A549 (cell line): ENCODE measurements around the gene RFC1. TPM values are rescaled to one million over a fixed set of nuclear protein-coding genes. Genes with fewer than 3 reads are reported as not detected.

Experiments
- polyA plus RNA-seq, 4 experiments: library from polyadenylated mRNA; depleted of rRNA in 3 of 4; stranded (reverse); fragments of >200 nt; fragmentation: RNase III in 1 of 4; extraction: RNeasy Plus Mini Kit Qiagen cat#74134 plus additional on column Dnase treatment in 1 of 4; gene quantifications; 2 replicates in 3 of 4; 3 replicates in 1 of 4; pipeline ENCODE4 v1.2.3, GENCODE V29; 2011 to 2017
- small RNA-seq, 6 experiments: library from RNA; depleted of rRNA; stranded (forward); fragments of <200 nt; gene quantifications; one replicate each; pipeline ENCODE3, GENCODE V24; 2012

Gene RFC1
- polyA plus RNA-seq, 2 of the 4 experiments (the other 2 are of a cell fraction) = 24.5 to 46.5 TPM

Small RNA genes lying within 50 kb of the gene (small RNA-seq; reads per million reads assigned to genes)
- gene MIR5591 (0 reads per million in 6 experiments), gene RNU6-32P (0 to 0.26 (median 0) reads per million in 6 experiments), gene RNU6-887P (0 reads per million in 6 experiments)

Other genes with a start within 250 kb of the RFC1 start
- 29.5 and 30.1 TPM in 2 replicates for gene WDR19, start 183.8 kb downstream of the RFC1 start, polyA plus RNA-seq (2011; rRNA removed)
- gene WDR19, start 183.8 kb downstream of the RFC1 start, polyA plus RNA-seq (2017; fragmentation: RNase III; extraction: RNeasy Plus Mini Kit Qiagen cat#74134 plus additional on column Dnase treatment) = 10.8 to 12.8 TPM (median 12.1 TPM) in 3 replicates
- gene KLB, start 40.6 kb upstream of the RFC1 start, polyA plus RNA-seq (2011; rRNA removed) = 0.87 and 0.97 TPM in 2 replicates
- 0.49 to 0.57 TPM (median 0.51 TPM) in 3 replicates for gene KLB, start 40.6 kb upstream of the RFC1 start, polyA plus RNA-seq (2017; fragmentation: RNase III; extraction: RNeasy Plus Mini Kit Qiagen cat#74134 plus additional on column Dnase treatment)
- gene RPL9, start 92.6 kb upstream of the RFC1 start, polyA plus RNA-seq (2011; rRNA removed) = 897 and 1,263 TPM in 2 replicates
- gene RPL9, start 92.6 kb upstream of the RFC1 start, polyA plus RNA-seq (2017; fragmentation: RNase III; extraction: RNeasy Plus Mini Kit Qiagen cat#74134 plus additional on column Dnase treatment) = 785 to 851 TPM (median 786 TPM) in 3 replicates
- gene LIAS, start 92.7 kb upstream of the RFC1 start, polyA plus RNA-seq (2011; rRNA removed) = 16.0 and 22.3 TPM in 2 replicates
- gene LIAS, start 92.7 kb upstream of the RFC1 start, polyA plus RNA-seq (2017; fragmentation: RNase III; extraction: RNeasy Plus Mini Kit Qiagen cat#74134 plus additional on column Dnase treatment) = 11.3 to 14.5 TPM (median 12.9 TPM) in 3 replicates
- gene UGDH, start 161.1 kb upstream of the RFC1 start, polyA plus RNA-seq (2011; rRNA removed) = 417 and 610 TPM in 2 replicates
- 597 to 691 TPM (median 679 TPM) in 3 replicates for gene UGDH, start 161.1 kb upstream of the RFC1 start, polyA plus RNA-seq (2017; fragmentation: RNase III; extraction: RNeasy Plus Mini Kit Qiagen cat#74134 plus additional on column Dnase treatment)